Fibroblast of skin of right biceps (primary cell): Measurements from ENCODE around the gene MTA1.

Source experiments
- DNase-seq: peaks from one replicate; pipeline ENCODE4 v3.0.0-alpha.2; 2013

The MTA1 gene

GRCh38 chr14:105501504-105502291, 82.1 kb downstream of the MTA1 start:
- no peak for DNase-seq

DNA sequence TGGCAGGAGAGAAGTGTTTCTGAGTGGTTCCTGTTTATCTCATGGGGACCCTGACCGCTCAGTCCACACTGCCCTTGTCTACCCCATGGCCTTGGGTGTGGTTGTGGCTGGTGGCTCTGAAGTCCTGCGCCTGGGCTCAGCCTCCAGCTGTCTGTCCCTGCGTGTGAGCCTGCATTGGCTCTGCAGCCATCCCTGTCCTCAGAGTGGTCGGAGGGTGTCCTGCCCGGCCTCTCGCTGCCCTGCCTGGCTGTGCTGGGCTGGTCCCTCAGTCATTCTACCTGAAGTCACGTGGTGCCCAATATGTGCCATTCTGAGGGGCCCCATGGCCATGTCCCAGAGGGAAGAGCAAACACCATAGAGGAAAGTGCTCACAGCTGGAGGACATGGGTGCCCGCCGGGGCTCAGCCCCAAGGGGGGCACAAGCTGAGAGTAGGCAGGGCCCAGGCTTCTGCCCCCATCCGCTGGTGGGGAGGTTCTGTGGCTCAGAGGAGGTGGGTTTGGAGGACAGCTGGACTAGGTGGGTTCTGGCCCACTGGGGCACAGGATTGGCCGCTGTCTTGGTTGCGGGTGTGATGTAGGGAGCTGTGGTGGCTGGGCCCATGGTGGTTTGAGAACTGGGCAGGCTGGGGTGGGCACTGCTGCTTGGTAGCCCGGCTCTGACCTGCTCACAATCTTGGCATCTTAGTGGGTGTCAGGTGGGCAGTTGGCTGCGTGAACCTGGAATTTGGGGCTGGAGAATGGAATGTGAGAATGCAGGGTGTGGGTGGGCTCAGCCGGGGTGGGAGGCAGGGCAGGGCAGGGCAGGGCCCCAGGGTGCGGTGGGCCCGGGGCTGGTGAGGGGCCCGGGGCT, 83.0 kb downstream of the MTA1 start:
- no peak for DNase-seq

GRCh38 chr14:105503296-105503640, 83.6 kb downstream of the MTA1 start:
- DNase-seq: no peak

DNA sequence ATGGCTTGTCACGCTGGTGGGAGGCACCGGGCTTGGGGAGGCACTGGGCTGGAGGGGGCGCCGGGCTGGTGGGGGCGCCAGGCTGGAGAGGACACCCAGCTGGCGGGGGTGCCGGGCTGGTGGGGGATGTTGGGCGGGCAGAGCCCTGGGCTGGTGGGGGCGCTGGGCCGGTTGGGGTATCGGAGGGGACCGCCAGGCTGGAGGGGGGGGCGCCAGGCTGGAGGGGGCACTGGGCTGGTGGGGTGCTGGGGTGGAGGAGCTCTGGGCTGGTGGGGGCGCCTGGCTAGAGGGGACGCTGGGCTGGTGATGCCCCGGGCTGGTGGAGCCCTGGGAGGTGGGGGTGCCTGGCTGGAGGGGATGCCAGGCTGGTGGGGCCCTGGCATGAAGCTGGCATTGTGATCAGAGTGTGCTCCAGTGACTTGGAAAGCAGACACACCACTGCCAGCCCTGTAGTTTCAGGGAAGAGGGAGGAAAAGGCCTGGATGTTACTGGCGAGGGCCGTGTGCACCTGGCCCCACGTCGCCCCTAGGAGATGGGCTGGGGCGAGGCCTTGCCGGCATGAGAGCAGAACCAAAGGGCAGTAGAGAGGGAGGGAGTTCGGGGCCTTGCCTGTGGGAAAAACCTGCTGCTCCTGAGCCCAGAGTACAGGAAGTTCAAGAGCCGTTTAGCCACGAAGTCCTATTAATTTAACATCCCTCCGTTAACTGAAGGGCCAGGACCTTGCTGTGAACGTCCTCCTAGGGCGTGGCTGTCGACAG, 84.5 kb downstream of the MTA1 start:
- DNase-seq: no peak

- DNase-seq: no peak
Measured at GRCh38 chr14:105505101-105505500, 85.5 kb downstream of the MTA1 start.

GRCh38 chr14:105507247-105507646, 87.6 kb downstream of the MTA1 start:
- no peak for DNase-seq

- DNase-seq: no peak
Measured at GRCh38 chr14:105508069-105508468, 88.4 kb downstream of the MTA1 start.

DNA sequence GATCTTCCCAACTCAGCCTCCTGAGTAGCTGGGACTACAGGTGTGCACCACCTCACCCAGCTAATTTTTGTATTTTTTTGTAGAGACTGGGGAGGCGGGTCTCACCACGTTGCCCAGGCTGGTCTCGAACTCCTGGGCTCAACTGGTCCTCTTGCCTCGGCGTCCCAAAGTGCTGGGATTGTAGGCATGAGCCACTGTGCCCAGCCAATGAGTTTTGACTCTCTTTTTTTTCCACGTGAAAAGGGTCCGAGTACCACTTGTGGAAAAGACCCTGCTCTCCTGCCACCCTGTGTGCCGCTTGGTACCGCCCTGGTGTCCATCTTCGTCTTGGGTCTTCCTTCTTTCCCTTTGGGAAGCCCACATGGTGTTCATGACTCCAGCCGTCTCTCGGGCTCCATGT, 89.0 kb downstream of the MTA1 start:
- no peak for DNase-seq

GRCh38 chr14:105517096-105517495, 97.5 kb downstream of the MTA1 start:
- DNase-seq: no peak

DNA sequence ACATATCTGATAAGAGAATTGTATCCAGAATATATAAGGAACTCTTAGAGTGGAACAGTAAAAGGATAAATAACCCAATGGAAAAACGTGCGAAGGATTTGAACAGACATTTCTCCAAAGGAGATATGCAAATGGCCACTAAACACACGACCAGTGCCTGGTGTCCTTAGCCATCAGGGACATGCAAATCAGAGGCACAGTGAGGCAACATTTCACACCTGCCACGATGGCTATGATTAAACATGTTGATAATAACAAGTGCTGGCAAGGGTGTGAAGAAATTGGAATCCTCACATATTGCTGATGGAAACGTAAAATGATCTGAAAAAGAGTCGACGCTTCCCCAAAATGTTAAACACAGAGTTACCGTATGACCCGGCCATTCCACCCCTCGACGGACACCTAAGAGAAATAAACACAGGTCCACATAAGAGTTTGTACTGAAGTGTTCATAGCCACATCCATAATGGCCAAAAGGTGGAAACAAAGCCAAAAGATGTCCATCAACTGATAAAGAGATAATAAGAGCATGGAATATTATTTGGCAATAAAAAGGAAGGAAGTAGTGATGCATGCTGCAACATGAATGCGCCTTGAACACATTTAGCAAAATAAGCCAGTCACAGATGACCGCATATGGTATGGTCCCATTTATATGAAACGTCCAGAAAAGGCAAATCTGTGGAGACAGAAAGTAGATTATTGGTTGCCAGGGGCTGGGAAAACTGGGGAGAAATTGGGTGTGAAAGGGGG, 100.5 kb downstream of the MTA1 start:
- no peak for DNase-seq
